K562 (cell line): ENCODE measurements around the gene SNRNP40. TPM values are rescaled to one million over a fixed set of nuclear protein-coding genes. Genes with fewer than 3 reads are reported as not detected.
"Not testable (repeated sequence)": the region's sequence is repeated elsewhere in the genome, so short reads cannot be mapped to it uniquely, and the experiment has no call there.

Experiments
- ATAC-seq: fragments of 200-7000 bp; cut with Tn5 transposase; 3 replicates; pipeline ENCODE4 v1.9.1; 2020; ENCODE audit warnings: moderate library complexity
- BruUV-seq: library from RNA; stranded (reverse); fragments of 400-500 nt; replicated peaks from 2 replicates; lab custom pipeline; 2021; lab: Mats Ljungman, UMichigan
- CTCF ChIA-PET: fragments of 300-600 bp; formaldehyde crosslinking; extraction: SDS; loops from one replicate; lab custom pipeline; 2021; ENCODE audit warnings: low intra/inter-chr PET ratio; lab: Yijun Ruan, JAX
- POLR2A ChIA-PET: fragments of 300-600, 350-650 bp; sonication (Branson Sonifier 250); formaldehyde crosslinking; extraction: SDS; loops from one replicate; lab custom pipeline; 2021; ENCODE audit warnings: antibody characterized with exemption, inconsistent platforms; lab: Yijun Ruan, JAX
- DNase-seq, 4 experiments: peaks; one replicate each; pipeline versions ENCODE4 v3.0.0 to v3.0.0-alpha.2; 2011 to 2018; ENCODE audit warnings: low spot score in 3 of 4, mixed read lengths in 3 of 4; ENCODE audit errors: extremely low read depth in 1 of 4
- FAIRE-seq: peaks from 2 replicates; lab custom pipeline; 2011; peaks lifted over from hg19 to GRCh38; lab: Jason Lieb, UNC
- H2AFZ ChIP-seq: 2 replicates; pipeline ENCODE4 v1.6.0; 2011; ENCODE audit warnings: low read depth, low read length, control low read depth, inconsistent platforms
- H3K27ac ChIP-seq: fragments of 200-600 bp; 3 replicates; pipeline ENCODE4 v1.8.0; 2011; ENCODE audit warnings: low read depth, mild to moderate bottlenecking, control low read depth, inconsistent platforms, low read length, moderate library complexity, mixed read lengths; ENCODE audit errors: extremely low read depth
- H3K27me3 ChIP-seq, 2 experiments: fragments of 300-600 bp in 1 of 2; 2 replicates in 1 of 2; 3 replicates in 1 of 2; pipeline versions ENCODE4 v1.6.0 to v1.8.0; 2011; ENCODE audit warnings: inconsistent platforms in 2 of 2, low read length in 2 of 2, mild to moderate bottlenecking in 1 of 2, mixed read lengths in 1 of 2, moderate library complexity in 1 of 2; ENCODE audit not compliant: control insufficient read depth in 2 of 2, insufficient read depth in 2 of 2
- H3K36me3 ChIP-seq: fragments of 300-600 bp; 3 replicates; pipeline ENCODE4 v1.8.0; 2011; ENCODE audit warnings: mild to moderate bottlenecking, low read length, inconsistent platforms; ENCODE audit not compliant: control insufficient read depth, insufficient read depth
- H3K4me1 ChIP-seq, 2 experiments: fragments of 200-600 bp in 1 of 2; replicated peaks in 1 of 2; 2 replicates in 1 of 2; 3 replicates in 1 of 2; pipeline versions ENCODE4 v1.5.1 to v1.8.0; 2011; ENCODE audit warnings: inconsistent platforms in 2 of 2, low read length in 2 of 2, mild to moderate bottlenecking in 1 of 2, mixed read lengths in 1 of 2, moderate library complexity in 1 of 2; ENCODE audit not compliant: control insufficient read depth in 2 of 2, insufficient read depth in 2 of 2
- H3K4me2 ChIP-seq: 2 replicates; pipeline ENCODE4 v1.6.1; 2011; ENCODE audit warnings: low read length, control low read depth, inconsistent platforms, mixed read lengths; ENCODE audit not compliant: insufficient read depth
- H3K4me3 ChIP-seq: fragments of 200-600 bp; sonication (generic), shearing (Covaris generic); 2 replicates; pipeline ENCODE4 v1.5.1; 2016; ENCODE audit warnings: control low read depth, inconsistent platforms
- H3K79me2 ChIP-seq: fragments of 200-600 bp; 3 replicates; pipeline ENCODE4 v1.8.0; 2011; ENCODE audit warnings: low read length, inconsistent platforms; ENCODE audit not compliant: control insufficient read depth, insufficient read depth
- H3K9ac ChIP-seq, 2 experiments: 2 replicates each; pipeline versions ENCODE4 v1.6.0 to v1.6.1; 2011; ENCODE audit warnings: low read depth in 2 of 2, low read length in 2 of 2, control low read depth in 1 of 2, inconsistent platforms in 1 of 2, mild to moderate bottlenecking in 1 of 2, mixed read lengths in 1 of 2; ENCODE audit not compliant: insufficient read depth in 1 of 2
- H3K9me1 ChIP-seq: one replicate; pipeline ENCODE4 v1.6.0; 2011; ENCODE audit warnings: inconsistent platforms, mild to moderate bottlenecking, low read length, moderate library complexity; ENCODE audit not compliant: control insufficient read depth, insufficient read depth
- H3K9me3 ChIP-seq: replicated peaks from 2 replicates; pipeline ENCODE4 v1.5.1; 2011; ENCODE audit warnings: low read depth, low read length, inconsistent platforms; ENCODE audit not compliant: control insufficient read depth, insufficient read depth
- H4K20me1 ChIP-seq: replicated peaks from 2 replicates; pipeline ENCODE4 v1.6.1; 2011; ENCODE audit warnings: low read length, inconsistent platforms, mixed read lengths; ENCODE audit not compliant: control insufficient read depth, insufficient read depth
- ARNT ChIP-seq, 2 experiments: fragments of 450-650 bp; IDR thresholded peaks; 2 replicates each; pipeline ENCODE4 v1.6.1; 2016; ENCODE audit warnings: mild to moderate bottlenecking in 1 of 2
- DACH1 ChIP-seq: fragments of 450-650 bp; IDR thresholded peaks from 2 replicates; pipeline ENCODE4 v1.6.1; 2018; ENCODE audit not compliant: partially characterized antibody
- GATA2 ChIP-seq: sonication (generic); formaldehyde crosslinking; IDR thresholded peaks from 2 replicates; pipeline ENCODE4 v1.4.0; 2020; ENCODE audit warnings: mild to moderate bottlenecking, missing genetic modification reagents
- GATAD2A ChIP-seq: fragments of 450-650 bp; IDR thresholded peaks from 2 replicates; pipeline ENCODE4 v1.6.1; 2017
- GATAD2B ChIP-seq: fragments of 450-650 bp; IDR thresholded peaks from 2 replicates; pipeline ENCODE4 v1.6.1; 2017; ENCODE audit warnings: mild to moderate bottlenecking, borderline replicate concordance
- LCOR ChIP-seq: sonication (generic); formaldehyde crosslinking; IDR thresholded peaks from 2 replicates; pipeline ENCODE4 v1.8.0; 2022; ENCODE audit warnings: mild to moderate bottlenecking, missing genetic modification reagents
- MCM7 ChIP-seq, 2 experiments: fragments of 450-650 bp; IDR thresholded peaks; 2 replicates each; pipeline ENCODE4 v1.6.1; 2016 to 2018
- MTA1 ChIP-seq: fragments of 450-650 bp; IDR thresholded peaks from 2 replicates; pipeline ENCODE4 v1.6.1; 2017; ENCODE audit warnings: borderline replicate concordance
- POLR2A ChIP-seq: fragments of 450-650 bp; conservative IDR thresholded peaks from 2 replicates; pipeline ENCODE4 v1.6.1; 2016
- WGBS: fragments of 100-300 bp; shearing (Covaris generic); methylation state at CpG from one replicate; pipeline ENCODE4 v1.1.6; 2016; ENCODE audit warnings: low coverage, mixed read lengths; ENCODE audit not compliant: insufficient coverage; ENCODE audit errors: missing lambda C conversion rate; 5-methylcytosine and 5-hydroxymethylcytosine counted together
- in situ Hi-C: fragments of 300-500 bp; cut with MboI; formaldehyde crosslinking; loops from 4 replicates; pipeline ENCODE4 v1.15.0; 2018; ENCODE audit warnings: inconsistent platforms, mixed read lengths
- intact Hi-C: fragments of 100-400 bp; cut with micrococcal nuclease; formaldehyde crosslinking; loops from 2 replicates; pipeline ENCODE4 v1.14.2; 2022
- polyA plus RNA-seq, 8 experiments: library from polyadenylated mRNA; depleted of rRNA in 4 of 8; stranded (reverse) in 5 of 8; unstranded in 3 of 8; fragments of >200 nt; fragmentation: Nextera tagmentation in 2 of 8; fragmentation: Illumina TruSeq in 1 of 8; extraction: Ambion mirVana in 2 of 8; extraction: Trizol in 1 of 8; gene quantifications; 2 replicates each; pipeline versions ENCODE4 v1.2.1 to v1.2.3, GENCODE V29; 2011 to 2014; ENCODE audit warnings: inconsistent platforms in 1 of 8, missing spikeins in 1 of 8
- total RNA-seq, 7 experiments: library from RNA; depleted of rRNA in 6 of 7; stranded (reverse); fragments of >200 nt in 6 of 7; fragmentation: Illumina TruSeq in 2 of 7; extraction: Trizol in 2 of 7; gene quantifications; 2 replicates each; pipeline versions ENCODE4 v1.2.1 to v1.2.3, GENCODE V29; 2011 to 2021; ENCODE audit warnings: low replicate concordance in 1 of 7
- TF ChIP-seq, protein P1 (sequence below): fragments of 450-650 bp; IDR thresholded peaks from 2 replicates; pipeline ENCODE4 v1.6.1; 2016; ENCODE audit warnings: antibody characterized with exemption

The SNRNP40 gene
- total and polyA plus RNA-seq, 9 of the 15 experiments (the other 6 are each of a cell fraction or from before 2014, with no cell fraction given): 48.7 to 278 (median 163) TPM

DNA sequence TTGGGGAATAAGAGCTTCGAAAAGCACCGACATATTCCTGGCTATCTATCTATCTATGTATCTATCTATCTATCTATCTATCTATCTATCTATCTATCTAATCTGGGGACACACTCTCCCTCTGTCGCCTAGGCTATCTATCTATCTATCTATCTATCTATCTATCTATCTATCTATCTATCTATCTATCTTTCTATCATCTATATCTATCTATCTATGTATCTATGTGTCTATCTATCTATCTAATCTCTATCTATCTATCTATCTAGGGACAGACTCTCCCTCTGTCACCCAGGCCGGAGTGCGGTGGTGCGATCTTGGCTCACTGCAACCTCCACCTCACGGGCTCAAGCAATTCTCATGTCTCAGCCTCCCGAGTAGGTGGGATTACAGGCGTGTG, 14.2 kb downstream of the SNRNP40 start:
- intact Hi-C loops, H3K27me3 ChIP-seq, CTCF ChIA-PET, DNase-seq, FAIRE-seq, H3K4me1 ChIP-seq, H3K4me3 ChIP-seq, H3K9ac ChIP-seq, H3K9me3 ChIP-seq, ATAC-seq, H3K27ac ChIP-seq, in situ Hi-C loops, H3K4me2 ChIP-seq, H4K20me1 ChIP-seq, BruUV-seq, H2AFZ ChIP-seq, H3K79me2 ChIP-seq, H3K9me1 ChIP-seq: not testable (repeated sequence)
- POLR2A ChIA-PET: interaction anchor here (1.2 to 2.9 kb wide), 3 partner anchors 10 to 14 kb away, joined by 4 to 16 read pairs (median 15); partner anchors contain the start of genes SNRNP40 and ZCCHC17
- H3K36me3 ChIP-seq: peaks cover 94% of the 10 kb centered on the region
- TF ChIP-seq POLR2A (0 out of 2 replicates have a peak, but pooled peaks have one; percentile 29), GATAD2B (peak; percentile 98), DACH1 (peak; percentile 100), MCM7 (IDR thresholded peaks at IDR 0.05) (peak in 1 of 2 experiments; percentile 75; a peak in 1 of 4 replicates), MTA1 (peak; percentile 73; the same call in 1 of the 2 replicates), GATA2 (CRISPR knock-in tag) (peak; percentile 70), LCOR (CRISPR knock-in tag) (0 out of 2 replicates have a peak, but pooled peaks have one; percentile 16), ARNT (IDR thresholded peaks at IDR 0.05) (0 out of 4 replicates have a peak, but pooled peaks of 1 of the 2 experiments have one; percentile 18), GATAD2A (0 out of 2 replicates have a peak, but pooled peaks have one; percentile 23)
- TF ChIP-seq, protein P1, sequence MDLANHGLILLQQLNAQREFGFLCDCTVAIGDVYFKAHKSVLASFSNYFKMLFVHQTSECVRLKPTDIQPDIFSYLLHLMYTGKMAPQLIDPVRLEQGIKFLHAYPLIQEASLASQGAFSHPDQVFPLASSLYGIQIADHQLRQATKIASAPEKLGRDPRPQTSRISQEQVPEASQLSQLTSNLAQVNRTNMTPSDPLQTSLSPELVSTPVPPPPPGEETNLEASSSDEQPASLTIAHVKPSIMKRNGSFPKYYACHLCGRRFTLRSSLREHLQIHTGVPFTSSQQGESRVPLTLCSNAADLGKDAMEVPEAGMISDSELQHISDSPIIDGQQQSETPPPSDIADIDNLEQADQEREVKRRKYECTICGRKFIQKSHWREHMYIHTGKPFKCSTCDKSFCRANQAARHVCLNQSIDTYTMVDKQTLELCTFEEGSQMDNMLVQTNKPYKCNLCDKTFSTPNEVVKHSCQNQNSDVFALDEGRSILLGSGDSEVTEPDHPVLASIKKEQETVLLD: peak; percentile 91
- 95% methylated on average over 9 of the region's 9 CpGs for WGBS
